ENCODE results near the gene KCNMA1. TPM values are rescaled to one million over a fixed set of nuclear protein-coding genes. Genes with fewer than 3 reads are reported as not detected.
"Not testable (repeated sequence)": the region's sequence is repeated elsewhere in the genome, so short reads cannot be mapped to it uniquely, and the experiment has no call there.

KCNMA1 gene
- total RNA-seq, 3 donors from 2014 or later = 13.6 to 37.8 (median 15.1) TPM

DNA sequence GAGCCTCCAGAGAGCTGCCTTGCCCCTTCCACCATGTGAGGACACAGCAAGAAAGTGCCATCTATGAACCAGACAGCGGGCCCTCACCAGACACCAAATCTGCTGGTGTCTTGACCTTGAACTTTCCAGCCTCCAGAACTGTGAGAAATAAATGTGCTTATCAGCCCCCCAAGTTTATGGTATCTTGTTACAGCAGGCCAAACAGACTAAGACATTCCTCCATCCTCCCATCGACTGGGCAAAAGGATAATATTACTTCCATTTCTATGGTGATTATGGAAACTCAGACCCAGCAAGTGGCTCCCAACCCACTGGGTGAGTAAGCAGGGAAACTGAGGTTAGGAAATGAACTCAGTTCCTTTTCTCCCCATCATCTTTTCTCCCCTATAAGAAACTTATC is 288.4 kb downstream of the KCNMA1 start:
- H3K4me3 ChIP-seq = no peak overlapping the region
- no peak for TF ChIP-seq CTCF (IDR thresholded peaks at IDR 0.05)
- no peak for TF ChIP-seq POLR2A (IDR thresholded peaks at IDR 0.05)
- TF ChIP-seq POLR2AphosphoS5 (IDR thresholded peaks at IDR 0.05) = no peak
- H3K27ac ChIP-seq = no peak overlapping the region
- intact Hi-C loops (cut with DNase I; ENCODE audit: low total_unique reads) = no loop called here
- no peaks in the 10 kb centered on the region for H3K4me1 ChIP-seq
- no peaks in the 10 kb centered on the region for H3K27me3 ChIP-seq
- H3K36me3 ChIP-seq = no peaks in the 10 kb centered on the region
- DNase-seq (ENCODE audit: low spot score in 2 of 2) = no peak
- no peaks in the 10 kb centered on the region for H3K9me3 ChIP-seq

DNA sequence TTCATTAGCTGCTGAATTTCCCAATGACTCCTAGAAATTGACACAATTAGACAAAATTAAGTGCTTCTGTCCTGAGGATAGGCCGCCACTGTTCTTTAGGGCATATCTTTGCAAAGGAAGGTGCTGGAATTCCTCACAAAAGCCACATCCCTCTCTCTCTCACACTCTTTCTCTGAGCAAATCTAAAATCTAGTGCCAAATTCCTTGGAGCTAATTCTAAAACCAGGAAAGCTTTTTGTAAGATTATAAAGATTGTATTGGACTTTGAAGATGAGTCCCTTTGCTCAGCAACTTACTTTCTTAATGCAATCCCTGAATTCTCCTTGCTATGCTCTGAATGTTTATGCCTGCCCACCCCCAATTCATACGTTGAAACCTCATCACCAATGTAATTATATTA is 288.9 kb downstream of the KCNMA1 start:
- no peaks in the 10 kb centered on the region for H3K36me3 ChIP-seq
- TF ChIP-seq POLR2A (IDR thresholded peaks at IDR 0.05) = no peak
- no peak for TF ChIP-seq POLR2AphosphoS5 (IDR thresholded peaks at IDR 0.05)
- TF ChIP-seq CTCF (IDR thresholded peaks at IDR 0.05) = no peak
- H3K9me3 ChIP-seq = no peaks in the 10 kb centered on the region
- H3K27ac ChIP-seq = peak overlapping the region in 1 of 2 donors; percentile 8
- no peaks in the 10 kb centered on the region for H3K27me3 ChIP-seq
- H3K4me1 ChIP-seq = no peaks in the 10 kb centered on the region
- intact Hi-C loops (cut with DNase I; ENCODE audit: low total_unique reads) = no loop called here
- H3K4me3 ChIP-seq = no peak overlapping the region
- no peak for DNase-seq (ENCODE audit: low spot score in 2 of 2)

DNA sequence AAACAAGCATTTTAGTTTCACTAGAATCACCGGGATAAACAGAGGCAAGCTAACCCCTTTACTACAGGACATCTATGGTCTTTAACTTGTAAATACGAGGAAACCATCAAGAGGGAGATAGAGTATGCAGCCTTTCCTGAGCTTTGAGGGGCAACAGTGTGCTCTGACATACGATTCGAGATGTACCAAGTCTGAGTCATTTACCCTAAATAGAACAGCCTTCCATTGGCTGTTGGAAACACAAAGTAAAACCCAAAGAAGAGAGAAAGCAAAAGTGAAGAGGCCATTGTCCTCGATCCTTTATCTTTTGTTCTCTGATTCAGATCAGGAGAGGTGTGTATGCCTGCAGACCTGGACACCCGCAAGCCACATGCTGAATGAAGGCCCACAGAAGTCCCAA is 289.5 kb downstream of the KCNMA1 start:
- TF ChIP-seq POLR2A (IDR thresholded peaks at IDR 0.05) (no peak), CTCF (IDR thresholded peaks at IDR 0.05) (no peak), POLR2AphosphoS5 (IDR thresholded peaks at IDR 0.05) (no peak)
- Histone ChIP-seq H3K9me3 (no peaks in the 10 kb centered on the region), H3K27me3 (no peaks in the 10 kb centered on the region), H3K4me3 (no peak overlapping the region), H3K36me3 (no peaks in the 10 kb centered on the region), H3K4me1 (no peaks in the 10 kb centered on the region), H3K27ac (peak overlapping the region in 1 of 2 donors; percentile 8)
- intact Hi-C loops (cut with DNase I; ENCODE audit: low total_unique reads) = no loop called here
- no peak for DNase-seq (ENCODE audit: low spot score in 2 of 2)

DNA sequence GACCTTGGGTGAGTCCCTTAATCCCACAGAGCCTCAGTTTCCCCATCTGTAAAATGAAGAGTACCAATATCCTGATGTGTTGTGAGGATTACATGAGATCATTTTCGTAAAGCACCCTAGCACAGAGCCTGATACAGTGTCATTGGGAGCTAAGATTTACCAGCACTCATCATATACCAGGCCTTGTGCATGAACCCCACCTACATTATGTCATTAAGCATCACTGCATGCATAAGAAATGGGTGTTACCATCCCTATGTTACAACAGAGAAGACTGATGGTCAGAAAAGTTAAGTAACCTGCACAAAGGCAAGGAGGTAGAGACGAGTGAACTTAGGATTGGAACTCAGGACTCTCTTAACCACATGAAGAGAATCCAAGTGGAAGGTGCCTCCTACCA is 290.6 kb downstream of the KCNMA1 start:
- no peaks in the 10 kb centered on the region for H3K9me3 ChIP-seq
- no peaks in the 10 kb centered on the region for H3K36me3 ChIP-seq
- no peak for DNase-seq (ENCODE audit: low spot score in 2 of 2)
- H3K4me1 ChIP-seq = no peaks in the 10 kb centered on the region
- no peak overlapping the region for H3K27ac ChIP-seq
- no peaks in the 10 kb centered on the region for H3K27me3 ChIP-seq
- TF ChIP-seq POLR2AphosphoS5 (IDR thresholded peaks at IDR 0.05) (no peak), POLR2A (IDR thresholded peaks at IDR 0.05) (no peak), CTCF (IDR thresholded peaks at IDR 0.05) (no peak)
- intact Hi-C loops (cut with DNase I; ENCODE audit: low total_unique reads) = no loop called here
- no peak overlapping the region for H3K4me3 ChIP-seq

GRCh38 chr10:77341055-77341454 is 296.6 kb downstream of the KCNMA1 start:
- H3K36me3 ChIP-seq = no peaks in the 10 kb centered on the region
- DNase-seq (ENCODE audit: low spot score in 2 of 2) = no peak
- no peak overlapping the region for H3K4me3 ChIP-seq
- H3K9me3 ChIP-seq = peaks cover 5 to 7% of the 10 kb centered on the region in 2 donors
- no peaks in the 10 kb centered on the region for H3K4me1 ChIP-seq
- intact Hi-C loops (cut with DNase I; ENCODE audit: low total_unique reads) = no loop called here
- TF ChIP-seq POLR2A (IDR thresholded peaks at IDR 0.05) (no peak), POLR2AphosphoS5 (IDR thresholded peaks at IDR 0.05) (no peak), CTCF (IDR thresholded peaks at IDR 0.05) (no peak)
- H3K27me3 ChIP-seq = no peaks in the 10 kb centered on the region
- no peak overlapping the region for H3K27ac ChIP-seq

GRCh38 chr10:77339872-77340271 is 297.7 kb downstream of the KCNMA1 start:
- H3K9me3 ChIP-seq; H3K27ac ChIP-seq; H3K4me3 ChIP-seq; H3K27me3 ChIP-seq; intact Hi-C loops (cut with DNase I; ENCODE audit: low total_unique reads); DNase-seq (ENCODE audit: low spot score in 2 of 2); H3K36me3 ChIP-seq; H3K4me1 ChIP-seq: not testable (repeated sequence)
